GM18499 (cell line): ENCODE results near the gene IL6R.

Experiments
- ATAC-seq: cut with Tn5 transposase; IDR thresholded peaks from one replicate; pipeline ENCODE4 v1.9.1; 2021; ENCODE audit warnings: moderate number of reproducible peaks; ENCODE audit not compliant: insufficient read depth, unreplicated experiment

The IL6R gene

DNA sequence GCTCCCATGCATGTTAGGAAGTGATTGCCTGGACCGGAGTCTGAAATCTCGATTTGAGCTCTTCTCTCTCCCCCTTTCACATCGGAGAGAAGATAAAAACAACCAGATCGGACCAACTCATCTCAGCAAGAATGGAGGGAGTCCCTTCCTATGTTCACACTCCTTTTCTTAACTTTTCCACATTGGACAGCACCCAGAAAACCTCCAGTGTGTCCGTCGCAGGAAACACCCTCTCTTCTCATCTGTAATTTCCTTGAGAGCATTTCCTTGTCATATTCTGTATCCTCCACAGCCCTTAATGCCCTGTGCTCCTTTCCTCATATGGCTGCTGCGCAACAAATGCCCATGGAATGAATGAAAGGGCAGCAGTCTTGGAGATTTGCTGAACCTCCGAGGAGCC is 95.4 kb downstream of the IL6R start:
- ATAC-seq, result no peak

GRCh38 chr1:154501423-154502065 is 96.4 kb downstream of the IL6R start:
- no peak for ATAC-seq

DNA sequence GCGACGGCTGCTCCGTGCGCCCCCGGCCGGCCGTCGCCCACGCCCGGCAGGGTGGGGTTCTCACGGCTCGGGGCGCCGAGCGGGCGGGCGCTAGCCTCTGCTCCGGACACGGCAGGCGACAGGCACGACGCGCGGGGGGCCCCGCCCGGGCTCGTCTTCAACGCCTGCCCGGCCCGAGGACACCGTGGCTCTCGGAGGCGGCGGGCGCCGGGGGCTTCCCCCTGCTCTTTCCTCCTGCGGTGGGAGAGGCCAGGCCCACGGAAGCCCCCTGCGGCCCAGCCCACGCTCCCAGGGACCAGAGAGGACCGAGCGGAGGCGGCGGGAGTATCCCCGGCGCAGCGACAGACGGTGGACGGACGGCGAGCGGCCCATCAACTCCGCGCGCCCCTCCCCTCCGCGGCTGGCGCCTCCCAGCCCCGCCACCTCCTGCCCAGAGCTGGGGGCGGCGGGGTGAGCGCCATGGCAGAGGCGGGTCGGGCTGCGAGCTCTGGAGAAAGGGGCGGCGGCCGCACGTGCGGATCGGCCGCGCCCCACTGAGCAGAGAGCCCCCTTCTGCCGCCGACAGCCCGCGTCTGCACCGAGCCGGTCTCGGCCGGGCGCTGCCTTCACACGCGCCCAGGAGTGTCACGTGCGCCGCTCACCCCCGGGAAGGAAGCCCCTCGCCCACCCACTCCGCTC is 97.1 kb downstream of the IL6R start, which contains the start of the genes SHE and TDRD10:
SHE (minus strand) TSS at position 347 of the 678 bp plus-strand sequence. CDS start 386 bp downstream, outside the sequence.
TDRD10 (plus strand) TSS at position 154 of the 678 bp plus-strand sequence. CDS start 4,685 bp downstream, outside the sequence.
- no peak for ATAC-seq

DNA sequence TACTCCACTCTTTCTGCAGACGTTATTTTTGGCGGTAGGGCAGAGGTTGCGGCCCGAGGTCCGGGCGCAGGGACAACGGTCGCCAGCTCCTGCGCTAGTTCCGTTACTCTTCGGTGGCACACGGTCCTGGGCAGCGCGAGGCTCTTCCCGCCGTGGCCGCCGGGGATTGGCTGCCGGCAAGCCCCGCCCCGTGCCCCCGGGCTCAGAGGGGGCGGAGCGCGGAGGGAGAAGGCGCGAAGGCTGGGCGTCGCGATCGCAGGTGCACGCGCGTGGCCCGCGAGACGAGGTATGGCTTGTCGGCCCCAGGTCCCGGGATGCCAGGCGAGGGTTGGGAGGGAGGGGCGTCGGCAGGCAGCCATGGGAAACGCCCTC is 97.6 kb downstream of the IL6R start:
- ATAC-seq, result no peak

DNA sequence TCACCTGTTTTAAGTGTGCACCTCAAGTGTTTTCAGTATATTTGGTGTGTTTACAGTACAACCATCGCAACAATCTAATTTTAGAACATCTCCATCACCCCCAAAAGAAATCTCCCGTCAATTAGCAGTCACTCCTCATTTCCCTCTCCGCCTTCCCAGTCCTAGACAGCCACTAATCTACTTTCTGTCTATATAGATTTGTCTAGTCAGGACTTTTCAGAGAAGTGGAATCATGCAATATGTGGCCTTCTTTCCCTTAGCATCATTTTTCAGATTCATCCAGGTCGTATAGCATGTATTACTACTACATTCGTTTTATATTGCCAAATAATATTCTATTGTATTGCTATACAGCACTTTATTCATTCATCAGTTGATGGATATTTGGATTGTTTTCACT is 98.8 kb downstream of the IL6R start:
- no peak for ATAC-seq

- ATAC-seq, result no peak
Observed at GRCh38 chr1:154512760-154513159, 107.6 kb downstream of the IL6R start.

DNA sequence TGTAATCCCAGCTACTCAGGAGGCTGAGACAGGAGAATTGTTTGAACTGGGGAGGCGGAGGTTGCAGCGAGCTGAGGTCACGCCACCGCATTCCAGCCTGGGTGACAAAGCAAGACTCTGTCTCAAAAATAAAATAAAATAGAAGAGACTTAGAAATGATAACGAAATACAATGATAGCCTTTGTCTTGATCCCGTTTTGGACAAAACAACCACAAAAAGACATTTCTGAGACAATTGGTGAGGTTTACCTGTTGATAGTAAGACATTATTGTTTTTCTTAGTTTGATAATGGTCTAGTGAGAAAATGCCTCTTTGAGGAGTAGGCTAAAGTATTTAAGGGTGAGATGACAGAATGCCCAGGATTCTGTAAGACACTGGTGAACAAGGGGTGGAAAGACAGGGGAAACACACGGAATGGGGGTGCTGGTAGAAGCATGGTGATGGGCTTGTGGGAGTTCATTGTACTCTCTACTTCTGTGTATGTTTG is 109.0 kb downstream of the IL6R start:
- no peak for ATAC-seq

GRCh38 chr1:154517661-154518060 is 112.5 kb downstream of the IL6R start:
- no peak for ATAC-seq
